Measurements from ENCODE around the gene DIAPH2.

GRCh38 chrX:96982161-96982560 is 297.5 kb downstream of the DIAPH2 start:
- TF ChIP-seq EP300 (IDR thresholded peaks at IDR 0.05) (no peak), POLR2A (IDR thresholded peaks at IDR 0.05; ENCODE audit: low read depth) (no peak), CTCF (IDR thresholded peaks at IDR 0.05) (no peak)

All from esophagus muscularis mucosa (tissue), 4 donors.